ENCODE data around the gene CCNL1. TPM values are rescaled to one million over a fixed set of nuclear protein-coding genes. Genes with fewer than 3 reads are reported as not detected.

The CCNL1 gene
- total and polyA plus RNA-seq, 7 experiments from 2014 or later, result 65.4 to 1,170 (median 353) TPM

- Histone ChIP-seq H3K9me3 (ENCODE audit: control insufficient read depth in 2 of 3, low read length in 3 of 3) (no peaks in the 10 kb centered on the region), H3K4me1 (ENCODE audit: control insufficient read depth in 2 of 2, insufficient read depth in 2 of 2, low read length in 2 of 2) (peaks cover 30 to 37% of the 10 kb centered on the region in 2 donors), H3K4me3 (ENCODE audit: low read length) (peak overlapping the region; percentile 92), H3K36me3 (ENCODE audit: control insufficient read depth in 2 of 3, insufficient read depth in 3 of 3, low read length in 3 of 3) (peaks cover 26 to 33% (median 33%) of the 10 kb centered on the region in 3 experiments), H3K27me3 (ENCODE audit: control insufficient read depth in 2 of 2, insufficient read depth in 2 of 2, low read length in 2 of 2) (no peaks in the 10 kb centered on the region), H3K27ac (ENCODE audit: low read depth, low read length) (peak overlapping the region; percentile 97)
- Mint-ChIP-seq H3K4me3 (peak overlapping the region; percentile 91 to 100 (median 96)), H3K4me1 (peaks cover 31 to 61% (median 57%) of the 10 kb centered on the region in 7 donors), H3K27me3 (no peaks in the 10 kb centered on the region), H3K36me3 (peaks cover 12 to 36% (median 34%) of the 10 kb centered on the region in 5 donors), H3K9me3 (peaks cover 0 to 12% (median 0%) of the 10 kb centered on the region in 11 donors), H3K27ac (peak overlapping the region; percentile 96 to 100 (median 98))
- ATAC-seq (peak; percentile 54), DNase-seq (peak in 4 of 9 donors; percentile 45 to 79 (median 66))
- ChIA-PET CTCF (interaction anchor here (0.9 to 2.6 kb wide), 4 partner anchors 8 to 40 kb away, joined by 3 to 27 read pairs (median 4); no protein-coding TSS in a partner anchor), POLR2A (interaction anchor here (0.6 to 7.3 kb wide), 33 partner anchors 8 to 1355 kb away, joined by 3 to 520 read pairs (median 8); partner anchors contain the start of genes C3orf33, SLC33A1, SSR3 and TIPARP)
- intact Hi-C loops (cut with micrococcal nuclease), result loop anchor here (1.0 to 5.0 kb wide), 14 partner anchors 14 to 1641 kb away; partner anchors contain the start of genes SLC33A1 (in 2 of the 2), SSR3 (in 2 of the 2), TIPARP (in 2 of the 2) and GMPS (in 1 of the 2)
Measured at GRCh38 chr3:157160658-157161424, 894 bp upstream of the CCNL1 start.

- Mint-ChIP-seq H3K36me3 (peaks cover 18 to 48% (median 42%) of the 10 kb centered on the region in 5 donors), H3K27ac (peak overlapping the region; percentile 96 to 100 (median 98)), H3K4me3 (peak overlapping the region; percentile 91 to 100 (median 96)), H3K4me1 (peaks cover 45 to 76% (median 73%) of the 10 kb centered on the region in 7 donors), H3K9me3 (peaks cover 0 to 12% (median 0%) of the 10 kb centered on the region in 11 donors), H3K27me3 (no peaks in the 10 kb centered on the region)
- Histone ChIP-seq H3K36me3 (ENCODE audit: control insufficient read depth in 2 of 3, insufficient read depth in 3 of 3, low read length in 3 of 3) (peaks cover 26 to 46% (median 38%) of the 10 kb centered on the region in 3 experiments), H3K9me3 (ENCODE audit: control insufficient read depth in 2 of 3, low read length in 3 of 3) (no peaks in the 10 kb centered on the region), H3K27me3 (ENCODE audit: control insufficient read depth in 2 of 2, insufficient read depth in 2 of 2, low read length in 2 of 2) (no peaks in the 10 kb centered on the region), H3K27ac (ENCODE audit: low read depth, low read length) (peak overlapping the region; percentile 97), H3K4me1 (ENCODE audit: control insufficient read depth in 2 of 2, insufficient read depth in 2 of 2, low read length in 2 of 2) (peaks cover 47 to 51% of the 10 kb centered on the region in 2 donors), H3K4me3 (ENCODE audit: low read length) (peak overlapping the region; percentile 92)
- POLR2A ChIA-PET, result interaction anchor here (0.6 to 7.3 kb wide), 25 partner anchors 9 to 1645 kb away, joined by 3 to 520 read pairs (median 9); partner anchors contain the start of genes C3orf33, SLC33A1, SSR3 and TIPARP
- peak; percentile 76 to 92 (median 86) for DNase-seq
- ATAC-seq, result peak; percentile 69
- intact Hi-C loops (cut with micrococcal nuclease), result loop anchor here in 1 of 2 donors (1.0 kb wide), 1 partner anchor 8 kb away; no protein-coding TSS in a partner anchor
- CTCF ChIA-PET, result interaction anchor here (1.2 to 2.6 kb wide), 2 partner anchors 9 to 15 kb away, joined by 4 to 27 read pairs; no protein-coding TSS in a partner anchor
Measured at GRCh38 chr3:157159037-157159761, 748 bp downstream of the CCNL1 start.

GRCh38 chr3:157157836-157158235 is 2.1 kb downstream of the CCNL1 start:
- peak overlapping the region; percentile 92 for H3K4me3 ChIP-seq (ENCODE audit: low read length)
- ATAC-seq (no peak), DNase-seq (no peak)
- POLR2A ChIA-PET, result no interaction called here
- Mint-ChIP-seq H3K4me1 (peaks cover 47 to 83% (median 78%) of the 10 kb centered on the region in 7 donors), H3K27me3 (no peaks in the 10 kb centered on the region), H3K4me3 (peak overlapping the region; percentile 91 to 100 (median 96)), H3K27ac (peak overlapping the region; percentile 82 to 100 (median 98)), H3K9me3 (peaks cover 0 to 10% (median 0%) of the 10 kb centered on the region in 11 donors), H3K36me3 (peaks cover 18 to 56% (median 48%) of the 10 kb centered on the region in 5 donors)
- CTCF ChIA-PET, result no interaction called here
- peaks cover 51 to 57% of the 10 kb centered on the region in 2 donors for H3K4me1 ChIP-seq (ENCODE audit: control insufficient read depth in 2 of 2, insufficient read depth in 2 of 2, low read length in 2 of 2)
- no peaks in the 10 kb centered on the region for H3K27me3 ChIP-seq (ENCODE audit: control insufficient read depth in 2 of 2, insufficient read depth in 2 of 2, low read length in 2 of 2)
- intact Hi-C loops (cut with micrococcal nuclease), result loop anchor here in 1 of 2 donors (1.0 kb wide), 1 partner anchor 11 kb away; no protein-coding TSS in a partner anchor
- H3K27ac ChIP-seq (ENCODE audit: low read depth, low read length), result peak overlapping the region; percentile 97
- no peaks in the 10 kb centered on the region for H3K9me3 ChIP-seq (ENCODE audit: control insufficient read depth in 2 of 3, low read length in 3 of 3)
- H3K36me3 ChIP-seq (ENCODE audit: control insufficient read depth in 2 of 3, insufficient read depth in 3 of 3, low read length in 3 of 3), result peaks cover 30 to 52% (median 49%) of the 10 kb centered on the region in 3 experiments

- CTCF ChIA-PET, result interaction anchor here (1.4 kb wide), 1 partner anchor 20 kb away, joined by 6 read pairs; no protein-coding TSS in a partner anchor
- Histone ChIP-seq H3K27me3 (ENCODE audit: control insufficient read depth in 2 of 2, insufficient read depth in 2 of 2, low read length in 2 of 2) (no peaks in the 10 kb centered on the region), H3K27ac (ENCODE audit: low read depth, low read length) (peak overlapping the region; percentile 97), H3K4me1 (ENCODE audit: control insufficient read depth in 2 of 2, insufficient read depth in 2 of 2, low read length in 2 of 2) (peaks cover 51 to 57% of the 10 kb centered on the region in 2 donors), H3K4me3 (ENCODE audit: low read length) (peak overlapping the region; percentile 92), H3K9me3 (ENCODE audit: control insufficient read depth in 2 of 3, low read length in 3 of 3) (no peaks in the 10 kb centered on the region), H3K36me3 (ENCODE audit: control insufficient read depth in 2 of 3, insufficient read depth in 3 of 3, low read length in 3 of 3) (peaks cover 36 to 59% (median 55%) of the 10 kb centered on the region in 3 experiments)
- H3K27me3 Mint-ChIP-seq, result no peaks in the 10 kb centered on the region
- POLR2A ChIA-PET, result interaction anchor here (0.6 to 3.2 kb wide), 4 partner anchors 12 to 67 kb away, joined by 3 to 48 read pairs (median 5); no protein-coding TSS in a partner anchor
- peaks cover 0 to 10% (median 0%) of the 10 kb centered on the region in 11 donors for H3K9me3 Mint-ChIP-seq
- H3K4me1 Mint-ChIP-seq, result peaks cover 47 to 79% (median 75%) of the 10 kb centered on the region in 7 donors
- peaks cover 18 to 57% (median 48%) of the 10 kb centered on the region in 5 donors for H3K36me3 Mint-ChIP-seq
- intact Hi-C loops (cut with micrococcal nuclease), result loop anchor here (1.0 kb wide), 2 partner anchors 9 to 10 kb away; no protein-coding TSS in a partner anchor
- DNase-seq, result no peak
- peak overlapping the region; percentile 59 to 100 (median 98) for H3K27ac Mint-ChIP-seq
- ATAC-seq, result no peak
- peak overlapping the region; percentile 53 to 99 (median 96) for H3K4me3 Mint-ChIP-seq
Measured at GRCh38 chr3:157156837-157157635, 2.9 kb downstream of the CCNL1 start.

- no peaks in the 10 kb centered on the region for H3K27me3 ChIP-seq (ENCODE audit: control insufficient read depth in 2 of 2, insufficient read depth in 2 of 2, low read length in 2 of 2)
- no peaks in the 10 kb centered on the region for H3K27me3 Mint-ChIP-seq
- peak overlapping the region; percentile 97 for H3K27ac ChIP-seq (ENCODE audit: low read depth, low read length)
- ChIA-PET POLR2A (interaction anchor here (0.7 to 3.2 kb wide), 3 partner anchors 10 to 479 kb away, joined by 3 to 48 read pairs (median 6); no protein-coding TSS in a partner anchor), CTCF (interaction anchor here (1.2 to 1.5 kb wide), 2 partner anchors 18 to 20 kb away, joined by 4 to 5 read pairs; no protein-coding TSS in a partner anchor)
- intact Hi-C loops (cut with micrococcal nuclease), result no loop called here
- H3K36me3 Mint-ChIP-seq, result peaks cover 20 to 69% (median 53%) of the 10 kb centered on the region in 5 donors
- peaks cover 46 to 57% of the 10 kb centered on the region in 2 donors for H3K4me1 ChIP-seq (ENCODE audit: control insufficient read depth in 2 of 2, insufficient read depth in 2 of 2, low read length in 2 of 2)
- peaks cover 0 to 10% (median 0%) of the 10 kb centered on the region in 11 donors for H3K9me3 Mint-ChIP-seq
- H3K36me3 ChIP-seq (ENCODE audit: control insufficient read depth in 2 of 3, insufficient read depth in 3 of 3, low read length in 3 of 3), result peaks cover 47 to 74% (median 70%) of the 10 kb centered on the region in 3 experiments
- H3K27ac Mint-ChIP-seq, result peak overlapping the region in 8 of 9 donors; percentile 9 to 100 (median 49)
- H3K9me3 ChIP-seq (ENCODE audit: control insufficient read depth in 2 of 3, low read length in 3 of 3), result no peaks in the 10 kb centered on the region
- H3K4me3 Mint-ChIP-seq, result peak overlapping the region; percentile 20 to 99 (median 94)
- ATAC-seq (no peak), DNase-seq (no peak)
- H3K4me1 Mint-ChIP-seq, result peaks cover 40 to 77% (median 71%) of the 10 kb centered on the region in 7 donors
- no peak overlapping the region for H3K4me3 ChIP-seq (ENCODE audit: low read length)
Measured at GRCh38 chr3:157155591-157155990, 4.4 kb downstream of the CCNL1 start.
